ENCODE data around the gene MTFR1L. TPM values are rescaled to one million over a fixed set of nuclear protein-coding genes. Genes with fewer than 3 reads are reported as not detected.
A peak's percentile ranks its signal among the peaks of the same experiment; 100 is the strongest.

Gene MTFR1L
- total RNA-seq, 1 donor from 2014 or later = 53.8 TPM

GRCh38 chr1:25806418-25806817, 13.3 kb upstream of the MTFR1L start:
- DNase-seq (ENCODE audit: low spot score) = no peak

GRCh38 chr1:25807480-25808390, 12.0 kb upstream of the MTFR1L start:
- DNase-seq (ENCODE audit: low spot score) = no peak

- no peak for DNase-seq (ENCODE audit: low spot score)
These were observed 11.1 kb upstream of the MTFR1L start for GRCh38 chr1:25808481-25809244.

- DNase-seq (ENCODE audit: low spot score) = no peak
These were observed 10.3 kb upstream of the MTFR1L start for GRCh38 chr1:25809283-25809926.

GRCh38 chr1:25809929-25810328, 9.8 kb upstream of the MTFR1L start:
- no peak for DNase-seq (ENCODE audit: low spot score)

GRCh38 chr1:25810341-25811299, 9.1 kb upstream of the MTFR1L start:
- DNase-seq (ENCODE audit: low spot score) = peak; percentile 92

- no peak for DNase-seq (ENCODE audit: low spot score)
These were observed 8.2 kb upstream of the MTFR1L start for GRCh38 chr1:25811384-25812082.

GRCh38 chr1:25813071-25813733, 6.6 kb upstream of the MTFR1L start:
- no peak for DNase-seq (ENCODE audit: low spot score)

GRCh38 chr1:25813734-25814471, 5.9 kb upstream of the MTFR1L start:
- DNase-seq (ENCODE audit: low spot score) = no peak

GRCh38 chr1:25814549-25815087, 5.1 kb upstream of the MTFR1L start:
- DNase-seq (ENCODE audit: low spot score) = no peak

- peak; percentile 84 for DNase-seq (ENCODE audit: low spot score)
These were observed 4.3 kb upstream of the MTFR1L start for GRCh38 chr1:25815208-25816111.

GRCh38 chr1:25816112-25816718, 3.5 kb upstream of the MTFR1L start:
- DNase-seq (ENCODE audit: low spot score) = peak; percentile 82

- no peak for DNase-seq (ENCODE audit: low spot score)
These were observed 1.8 kb upstream of the MTFR1L start for GRCh38 chr1:25817840-25818501.

- no peak for DNase-seq (ENCODE audit: low spot score)
These were observed 1.2 kb upstream of the MTFR1L start for GRCh38 chr1:25818569-25818968.

GRCh38 chr1:25820247-25821111, 725 bp downstream of the MTFR1L start:
- no peak for DNase-seq (ENCODE audit: low spot score)

Data from mesenteric fat pad (tissue), 1 donor.